Loucy (cell line): ENCODE results near the gene FDX1.

Experiments
- EZH2phosphoT487 ChIP-seq: fragments of 200-600 bp; IDR thresholded peaks from 2 replicates; pipeline ENCODE4 v1.6.1; 2018; ENCODE audit warnings: antibody characterized with exemption, mild to moderate bottlenecking, moderate library complexity, borderline replicate concordance
- TF ChIP-seq, protein P1 (sequence below): fragments of 200-600 bp; sonication (generic); conservative IDR thresholded peaks from 2 replicates; pipeline ENCODE4 v1.5.1; 2014; ENCODE audit warnings: mild to moderate bottlenecking, antibody characterized with exemption, low read length

DNA sequence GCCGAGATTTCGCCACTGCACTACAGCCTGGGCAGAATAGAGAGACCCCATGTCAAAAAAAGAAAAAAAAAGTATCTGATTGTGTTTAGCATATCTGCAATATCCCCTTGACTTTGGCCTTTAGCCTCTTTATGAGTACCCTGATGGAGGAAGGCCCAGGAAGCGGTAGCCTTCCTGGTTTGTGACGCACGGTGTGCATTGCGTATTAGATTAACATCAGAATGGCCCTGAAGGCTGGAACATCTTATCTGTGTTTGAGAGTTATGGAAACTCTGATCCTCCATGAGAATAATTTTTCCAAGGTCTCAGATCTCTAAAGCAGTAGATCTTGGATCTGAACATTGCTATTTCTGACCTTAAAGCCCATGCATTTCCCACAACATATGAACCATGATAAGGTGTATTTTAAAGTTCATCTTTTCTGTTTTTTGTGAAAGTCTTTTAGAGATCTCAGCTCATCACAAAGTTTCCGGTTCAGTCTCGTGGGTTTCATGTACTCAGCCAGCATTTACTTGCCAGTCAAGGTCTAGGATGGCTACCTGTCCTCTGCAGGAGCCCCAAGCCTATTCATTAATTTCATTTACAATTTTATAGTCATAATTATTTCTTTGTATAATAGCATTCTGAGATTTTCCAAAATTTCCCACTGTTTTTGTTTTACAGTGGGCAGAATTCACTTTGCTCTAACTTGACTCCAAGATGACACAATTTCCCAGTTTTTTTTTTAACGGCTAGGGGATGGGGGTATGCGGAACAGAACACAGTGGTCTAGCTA lies 605 bp upstream of the FDX1 start:
- TF ChIP-seq, protein P1, sequence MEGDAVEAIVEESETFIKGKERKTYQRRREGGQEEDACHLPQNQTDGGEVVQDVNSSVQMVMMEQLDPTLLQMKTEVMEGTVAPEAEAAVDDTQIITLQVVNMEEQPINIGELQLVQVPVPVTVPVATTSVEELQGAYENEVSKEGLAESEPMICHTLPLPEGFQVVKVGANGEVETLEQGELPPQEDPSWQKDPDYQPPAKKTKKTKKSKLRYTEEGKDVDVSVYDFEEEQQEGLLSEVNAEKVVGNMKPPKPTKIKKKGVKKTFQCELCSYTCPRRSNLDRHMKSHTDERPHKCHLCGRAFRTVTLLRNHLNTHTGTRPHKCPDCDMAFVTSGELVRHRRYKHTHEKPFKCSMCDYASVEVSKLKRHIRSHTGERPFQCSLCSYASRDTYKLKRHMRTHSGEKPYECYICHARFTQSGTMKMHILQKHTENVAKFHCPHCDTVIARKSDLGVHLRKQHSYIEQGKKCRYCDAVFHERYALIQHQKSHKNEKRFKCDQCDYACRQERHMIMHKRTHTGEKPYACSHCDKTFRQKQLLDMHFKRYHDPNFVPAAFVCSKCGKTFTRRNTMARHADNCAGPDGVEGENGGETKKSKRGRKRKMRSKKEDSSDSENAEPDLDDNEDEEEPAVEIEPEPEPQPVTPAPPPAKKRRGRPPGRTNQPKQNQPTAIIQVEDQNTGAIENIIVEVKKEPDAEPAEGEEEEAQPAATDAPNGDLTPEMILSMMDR, result no peak
- no peak for TF ChIP-seq EZH2phosphoT487
